Astrocyte (in vitro differentiated cells and primary cell): ENCODE data around the gene OR4M1. TPM values are rescaled to one million over a fixed set of nuclear protein-coding genes. Genes with fewer than 3 reads are reported as not detected.
"Not testable (repeated sequence)": the region's sequence is repeated elsewhere in the genome, so short reads cannot be mapped to it uniquely, and the experiment has no call there.

Source experiments
- DNase-seq: peaks from one replicate; pipeline ENCODE4 v3.0.0-alpha.2; 2010; ENCODE audit warnings: low read depth
- FAIRE-seq: peaks from 2 replicates; lab custom pipeline; 2011; peaks lifted over from hg19 to GRCh38; lab: Jason Lieb, UNC
- H2AFZ ChIP-seq: 2 replicates; pipeline ENCODE4 v1.6.0; 2012; ENCODE audit warnings: low read depth, low read length, inconsistent platforms
- H3K27ac ChIP-seq: 2 replicates; pipeline ENCODE4 v1.5.1; 2011; ENCODE audit warnings: low read depth, low read length, inconsistent platforms
- H3K27me3 ChIP-seq: 2 replicates; pipeline ENCODE4 v1.6.0; 2011; ENCODE audit warnings: low read length, inconsistent platforms; ENCODE audit not compliant: insufficient read depth
- H3K36me3 ChIP-seq: 2 replicates; pipeline ENCODE4 v1.5.1; 2011; ENCODE audit warnings: low read length, inconsistent platforms; ENCODE audit not compliant: insufficient read depth
- H3K4me1 ChIP-seq: 2 replicates; pipeline ENCODE4 v1.5.1; 2011; ENCODE audit warnings: low read length, inconsistent platforms; ENCODE audit not compliant: insufficient read depth
- H3K4me2 ChIP-seq: 2 replicates; pipeline ENCODE4 v1.6.0; 2012; ENCODE audit warnings: low read length, inconsistent platforms
- H3K4me3 ChIP-seq: 2 replicates; pipeline ENCODE4 v1.5.1; 2011; ENCODE audit warnings: low read depth, mild to moderate bottlenecking, low read length, inconsistent platforms; ENCODE audit not compliant: insufficient read depth
- H3K79me2 ChIP-seq: 2 replicates; pipeline ENCODE4 v1.6.0; 2012; ENCODE audit warnings: mild to moderate bottlenecking, low read length, inconsistent platforms; ENCODE audit not compliant: insufficient read depth
- H3K9ac ChIP-seq: 2 replicates; pipeline ENCODE4 v1.6.0; 2012; ENCODE audit warnings: mild to moderate bottlenecking, low read length, inconsistent platforms
- H3K9me3 ChIP-seq: 2 replicates; pipeline ENCODE4 v1.5.1; 2012; ENCODE audit warnings: low read depth, mild to moderate bottlenecking, low read length, inconsistent platforms; ENCODE audit not compliant: insufficient read depth
- H4K20me1 ChIP-seq: 2 replicates; pipeline ENCODE4 v1.6.0; 2012; ENCODE audit warnings: low read length, inconsistent platforms; ENCODE audit not compliant: insufficient read depth
- H3K27ac Mint-ChIP-seq: one replicate; pipeline ENCODE4 v1.8.0; 2021; ENCODE audit warnings: mild to moderate bottlenecking, mixed read lengths; ENCODE audit not compliant: unreplicated experiment
- H3K27me3 Mint-ChIP-seq: one replicate; pipeline ENCODE4 v1.8.0; 2021; ENCODE audit warnings: low read depth, mixed read lengths; ENCODE audit not compliant: unreplicated experiment
- H3K36me3 Mint-ChIP-seq: one replicate; pipeline ENCODE4 v1.8.0; 2021; ENCODE audit warnings: low read depth, mixed read lengths; ENCODE audit not compliant: unreplicated experiment
- H3K4me1 Mint-ChIP-seq: one replicate; pipeline ENCODE4 v1.8.0; 2021; ENCODE audit warnings: low read depth, mixed read lengths; ENCODE audit not compliant: unreplicated experiment
- H3K4me3 Mint-ChIP-seq: one replicate; pipeline ENCODE4 v1.8.0; 2021; ENCODE audit warnings: mild to moderate bottlenecking, moderate library complexity, mixed read lengths; ENCODE audit not compliant: unreplicated experiment
- H3K9me3 Mint-ChIP-seq: one replicate; pipeline ENCODE4 v1.8.0; 2021; ENCODE audit warnings: mild to moderate bottlenecking, mixed read lengths; ENCODE audit not compliant: unreplicated experiment
- CTCF ChIP-seq: IDR thresholded peaks from 2 replicates; pipeline ENCODE4 v1.5.1; 2011; ENCODE audit warnings: low read depth, mild to moderate bottlenecking, inconsistent platforms, low read length, moderate library complexity; ENCODE audit not compliant: insufficient read depth
- EZH2 ChIP-seq: IDR thresholded peaks from 2 replicates; pipeline ENCODE4 v1.6.1; 2012; ENCODE audit warnings: mild to moderate bottlenecking, low read length, inconsistent platforms; ENCODE audit not compliant: insufficient read depth
- total RNA-seq: library from RNA; stranded (reverse); gene quantifications from 2 replicates; pipeline ENCODE4 v1.2.1, GENCODE V29; 2021

Gene OR4M1
- total RNA-seq, 1 donor from 2014 or later: not detected

GRCh38 chr14:19771895-19772430 lies 1.3 kb upstream of the OR4M1 start:
- Histone ChIP-seq H3K36me3 (no peaks in the 10 kb centered on the region), H3K9ac (no peak overlapping the region), H3K79me2 (no peaks in the 10 kb centered on the region), H3K27me3 (no peaks in the 10 kb centered on the region), H3K4me1 (no peaks in the 10 kb centered on the region), H3K9me3 (peaks cover 9% of the 10 kb centered on the region), H2AFZ (no peak overlapping the region), H3K27ac (no peak overlapping the region), H3K4me2 (no peak overlapping the region), H4K20me1 (no peaks in the 10 kb centered on the region), H3K4me3 (no peak overlapping the region)
- no peak for DNase-seq
- Mint-ChIP-seq H3K4me1 (no peaks in the 10 kb centered on the region), H3K4me3 (no peak overlapping the region), H3K36me3 (no peaks in the 10 kb centered on the region), H3K27me3 (no peaks in the 10 kb centered on the region), H3K9me3 (peaks cover 5% of the 10 kb centered on the region), H3K27ac (no peak overlapping the region)
- no peak for FAIRE-seq
- TF ChIP-seq EZH2 (no peak), CTCF (no peak)

GRCh38 chr14:19772454-19772853 lies 850 bp upstream of the OR4M1 start:
- not testable (repeated sequence) for H3K27me3 ChIP-seq, H3K4me3 ChIP-seq, H2AFZ ChIP-seq, H4K20me1 ChIP-seq, H3K9ac ChIP-seq, H3K4me1 Mint-ChIP-seq, H3K27ac Mint-ChIP-seq, H3K36me3 ChIP-seq, H3K36me3 Mint-ChIP-seq, DNase-seq, H3K27me3 Mint-ChIP-seq, H3K4me1 ChIP-seq, H3K9me3 Mint-ChIP-seq, H3K9me3 ChIP-seq, H3K4me3 Mint-ChIP-seq, H3K27ac ChIP-seq, H3K79me2 ChIP-seq, H3K4me2 ChIP-seq
- peak; percentile 56 for FAIRE-seq

- H3K36me3 ChIP-seq: no peaks in the 10 kb centered on the region
- H3K9me3 Mint-ChIP-seq: peaks cover 5% of the 10 kb centered on the region
- H3K4me1 ChIP-seq: no peaks in the 10 kb centered on the region
- H3K27me3 ChIP-seq: no peaks in the 10 kb centered on the region
- no peak overlapping the region for H3K4me2 ChIP-seq
- no peak overlapping the region for H2AFZ ChIP-seq
- H3K9me3 ChIP-seq: peaks cover 11% of the 10 kb centered on the region
- no peak overlapping the region for H3K27ac Mint-ChIP-seq
- no peak overlapping the region for H3K9ac ChIP-seq
- no peak overlapping the region for H3K4me3 Mint-ChIP-seq
- no peak for DNase-seq
- no peaks in the 10 kb centered on the region for H4K20me1 ChIP-seq
- TF ChIP-seq CTCF: no peak
- TF ChIP-seq EZH2: no peak
- no peaks in the 10 kb centered on the region for H3K4me1 Mint-ChIP-seq
- H3K27me3 Mint-ChIP-seq: no peaks in the 10 kb centered on the region
- H3K27ac ChIP-seq: no peak overlapping the region
- H3K79me2 ChIP-seq: no peaks in the 10 kb centered on the region
- H3K36me3 Mint-ChIP-seq: no peaks in the 10 kb centered on the region
- FAIRE-seq: no peak
- no peak overlapping the region for H3K4me3 ChIP-seq
Observed at GRCh38 chr14:19775587-19775986, 2.3 kb downstream of the OR4M1 start.

GRCh38 chr14:19785848-19786247 lies 12.5 kb downstream of the OR4M1 start:
- H3K27ac Mint-ChIP-seq, H3K4me3 ChIP-seq, H3K4me3 Mint-ChIP-seq, FAIRE-seq, H2AFZ ChIP-seq, H3K36me3 Mint-ChIP-seq, H3K4me2 ChIP-seq, H4K20me1 ChIP-seq, H3K79me2 ChIP-seq, H3K27ac ChIP-seq, H3K27me3 Mint-ChIP-seq, H3K9me3 Mint-ChIP-seq, DNase-seq, H3K36me3 ChIP-seq, H3K27me3 ChIP-seq, H3K4me1 ChIP-seq, H3K4me1 Mint-ChIP-seq, H3K9me3 ChIP-seq, H3K9ac ChIP-seq: not testable (repeated sequence)

GRCh38 chr14:19787318-19787717 lies 14.0 kb downstream of the OR4M1 start:
- FAIRE-seq, H3K9me3 Mint-ChIP-seq, H4K20me1 ChIP-seq, H3K27ac Mint-ChIP-seq, H3K27me3 ChIP-seq, H3K27ac ChIP-seq, H3K4me1 Mint-ChIP-seq, H3K4me2 ChIP-seq, H3K4me1 ChIP-seq, H3K4me3 ChIP-seq, DNase-seq, H3K4me3 Mint-ChIP-seq, H3K9me3 ChIP-seq, H3K79me2 ChIP-seq, H2AFZ ChIP-seq, H3K9ac ChIP-seq, H3K27me3 Mint-ChIP-seq, H3K36me3 ChIP-seq, H3K36me3 Mint-ChIP-seq: not testable (repeated sequence)
